ENCODE data around the gene ZNF653. TPM values are rescaled to one million over a fixed set of nuclear protein-coding genes. Genes with fewer than 3 reads are reported as not detected.

Gene ZNF653
- polyA plus RNA-seq, 2 of the 4 experiments (the other 2 are of a cell fraction): 2.9 to 4.2 TPM

DNA sequence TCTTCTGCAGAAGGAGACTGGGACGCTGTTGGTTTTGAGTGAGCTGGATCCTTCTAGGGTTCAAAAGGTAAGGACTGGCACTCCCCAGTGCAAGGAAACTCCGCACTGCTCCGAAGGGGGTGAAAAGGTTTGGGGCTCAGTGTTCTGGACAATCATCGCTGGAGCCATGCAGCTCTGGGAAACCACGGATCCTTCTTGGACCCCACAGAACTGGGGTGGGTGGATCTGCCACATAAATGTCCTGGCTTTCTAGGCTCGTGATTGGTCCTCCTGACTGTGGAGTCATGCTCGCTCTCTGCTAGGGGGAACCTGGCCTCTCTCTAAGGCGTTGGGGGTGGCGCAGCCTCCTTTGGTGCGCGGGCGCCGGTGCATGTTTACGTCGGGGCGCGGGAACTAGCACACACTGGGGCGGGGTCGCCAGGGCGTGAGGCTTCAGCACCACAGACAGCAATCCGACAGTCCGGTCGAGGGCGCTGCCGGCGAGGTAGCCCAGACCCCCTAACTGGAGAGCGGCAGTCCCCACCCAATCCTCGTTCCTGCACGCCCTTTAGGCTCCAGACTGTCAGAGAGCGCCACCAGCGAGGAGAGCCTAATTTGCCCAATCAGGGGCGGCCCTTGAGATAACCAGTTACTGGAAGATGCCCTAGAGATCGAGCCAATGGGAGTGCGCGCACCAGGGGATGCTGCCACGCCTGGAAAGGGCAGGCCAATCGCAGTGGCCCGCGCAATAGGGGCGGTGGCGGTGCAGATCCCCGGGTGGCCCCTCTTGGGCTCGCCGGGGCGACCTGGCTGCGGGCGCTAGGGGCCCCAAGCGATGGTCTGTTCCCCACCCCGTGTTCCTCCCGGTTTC, 23.9 kb downstream of the ZNF653 start:
- 0 out of 3 replicates have a peak, but pooled peaks cover 3% of the 10 kb centered on the region for H3K4me1 ChIP-seq
- TF ChIP-seq CHD4 (IDR thresholded peaks at IDR 0.05; ENCODE audit: borderline replicate concordance) (no peak), NPAS2 (CRISPR knock-in tag; IDR thresholded peaks at IDR 0.05; ENCODE audit: borderline replicate concordance) (no peak), HOXB13 (CRISPR knock-in tag; IDR thresholded peaks at IDR 0.05; ENCODE audit: low read depth) (no peak), ESRRA (IDR thresholded peaks at IDR 0.05; ENCODE audit: borderline replicate concordance, low read length) (no peak), ZFP36 (IDR thresholded peaks at IDR 0.05; ENCODE audit: borderline replicate concordance, partially characterized antibody) (no peak), JUNB (IDR thresholded peaks at IDR 0.05) (no peak), CHD2 (IDR thresholded peaks at IDR 0.05; ENCODE audit: low read length, partially characterized antibody) (no peak), HEYL (CRISPR knock-in tag; IDR thresholded peaks at IDR 0.05) (no peak), CEBPB (IDR thresholded peaks at IDR 0.05) (no peak), POLR2AphosphoS2 (conservative IDR thresholded peaks at IDR 0.05; ENCODE audit: low read length) (no peak), FOSB (CRISPR knock-in tag; IDR thresholded peaks at IDR 0.05) (no peak), HDAC2 (IDR thresholded peaks at IDR 0.05) (no peak), TP53 (CRISPR knock-in tag; IDR thresholded peaks at IDR 0.05) (no peak)
- TF ChIP-seq, protein P1, sequence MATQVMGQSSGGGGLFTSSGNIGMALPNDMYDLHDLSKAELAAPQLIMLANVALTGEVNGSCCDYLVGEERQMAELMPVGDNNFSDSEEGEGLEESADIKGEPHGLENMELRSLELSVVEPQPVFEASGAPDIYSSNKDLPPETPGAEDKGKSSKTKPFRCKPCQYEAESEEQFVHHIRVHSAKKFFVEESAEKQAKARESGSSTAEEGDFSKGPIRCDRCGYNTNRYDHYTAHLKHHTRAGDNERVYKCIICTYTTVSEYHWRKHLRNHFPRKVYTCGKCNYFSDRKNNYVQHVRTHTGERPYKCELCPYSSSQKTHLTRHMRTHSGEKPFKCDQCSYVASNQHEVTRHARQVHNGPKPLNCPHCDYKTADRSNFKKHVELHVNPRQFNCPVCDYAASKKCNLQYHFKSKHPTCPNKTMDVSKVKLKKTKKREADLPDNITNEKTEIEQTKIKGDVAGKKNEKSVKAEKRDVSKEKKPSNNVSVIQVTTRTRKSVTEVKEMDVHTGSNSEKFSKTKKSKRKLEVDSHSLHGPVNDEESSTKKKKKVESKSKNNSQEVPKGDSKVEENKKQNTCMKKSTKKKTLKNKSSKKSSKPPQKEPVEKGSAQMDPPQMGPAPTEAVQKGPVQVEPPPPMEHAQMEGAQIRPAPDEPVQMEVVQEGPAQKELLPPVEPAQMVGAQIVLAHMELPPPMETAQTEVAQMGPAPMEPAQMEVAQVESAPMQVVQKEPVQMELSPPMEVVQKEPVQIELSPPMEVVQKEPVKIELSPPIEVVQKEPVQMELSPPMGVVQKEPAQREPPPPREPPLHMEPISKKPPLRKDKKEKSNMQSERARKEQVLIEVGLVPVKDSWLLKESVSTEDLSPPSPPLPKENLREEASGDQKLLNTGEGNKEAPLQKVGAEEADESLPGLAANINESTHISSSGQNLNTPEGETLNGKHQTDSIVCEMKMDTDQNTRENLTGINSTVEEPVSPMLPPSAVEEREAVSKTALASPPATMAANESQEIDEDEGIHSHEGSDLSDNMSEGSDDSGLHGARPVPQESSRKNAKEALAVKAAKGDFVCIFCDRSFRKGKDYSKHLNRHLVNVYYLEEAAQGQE (IDR thresholded peaks at IDR 0.05): peak; percentile 80
- TF ChIP-seq, protein P2, sequence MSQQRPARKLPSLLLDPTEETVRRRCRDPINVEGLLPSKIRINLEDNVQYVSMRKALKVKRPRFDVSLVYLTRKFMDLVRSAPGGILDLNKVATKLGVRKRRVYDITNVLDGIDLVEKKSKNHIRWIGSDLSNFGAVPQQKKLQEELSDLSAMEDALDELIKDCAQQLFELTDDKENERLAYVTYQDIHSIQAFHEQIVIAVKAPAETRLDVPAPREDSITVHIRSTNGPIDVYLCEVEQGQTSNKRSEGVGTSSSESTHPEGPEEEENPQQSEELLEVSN (IDR thresholded peaks at IDR 0.05; ENCODE audit: borderline replicate concordance, low read depth): 0 out of 2 replicates have a peak, but pooled peaks have one; percentile 63
- TF ChIP-seq, protein P3, sequence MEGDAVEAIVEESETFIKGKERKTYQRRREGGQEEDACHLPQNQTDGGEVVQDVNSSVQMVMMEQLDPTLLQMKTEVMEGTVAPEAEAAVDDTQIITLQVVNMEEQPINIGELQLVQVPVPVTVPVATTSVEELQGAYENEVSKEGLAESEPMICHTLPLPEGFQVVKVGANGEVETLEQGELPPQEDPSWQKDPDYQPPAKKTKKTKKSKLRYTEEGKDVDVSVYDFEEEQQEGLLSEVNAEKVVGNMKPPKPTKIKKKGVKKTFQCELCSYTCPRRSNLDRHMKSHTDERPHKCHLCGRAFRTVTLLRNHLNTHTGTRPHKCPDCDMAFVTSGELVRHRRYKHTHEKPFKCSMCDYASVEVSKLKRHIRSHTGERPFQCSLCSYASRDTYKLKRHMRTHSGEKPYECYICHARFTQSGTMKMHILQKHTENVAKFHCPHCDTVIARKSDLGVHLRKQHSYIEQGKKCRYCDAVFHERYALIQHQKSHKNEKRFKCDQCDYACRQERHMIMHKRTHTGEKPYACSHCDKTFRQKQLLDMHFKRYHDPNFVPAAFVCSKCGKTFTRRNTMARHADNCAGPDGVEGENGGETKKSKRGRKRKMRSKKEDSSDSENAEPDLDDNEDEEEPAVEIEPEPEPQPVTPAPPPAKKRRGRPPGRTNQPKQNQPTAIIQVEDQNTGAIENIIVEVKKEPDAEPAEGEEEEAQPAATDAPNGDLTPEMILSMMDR (IDR thresholded peaks at IDR 0.05): no peak
- ATAC-seq (peak; percentile 83 to 93), FAIRE-seq (no peak), DNase-seq (ENCODE audit: low read depth in 1 of 2, low spot score in 1 of 2) (peak; percentile 76 to 90)
- H3K27ac ChIP-seq: peak overlapping the region; percentile 81 to 91
- POLR2A ChIA-PET: interaction anchor here (1.0 to 1.6 kb wide), 4 partner anchors 99 to 141 kb away, joined by 3 to 10 read pairs (median 6); partner anchors contain the start of gene SWSAP1
- peak overlapping the region; percentile 97 for H3K4me2 ChIP-seq
- H3K9me3 ChIP-seq: no peaks in the 10 kb centered on the region
- peak overlapping the region; percentile 64 for H3K4me3 ChIP-seq
- WGBS (ENCODE audit: missing lambda C conversion rate): 47% methylated on average over 5 of the region's 50 CpGs
- CTCF ChIA-PET: interaction anchor here (0.5 to 3.6 kb wide), 62 partner anchors 9 to 448 kb away, joined by 3 to 50 read pairs (median 4); partner anchors contain the start of genes EPOR, ODAD3, SWSAP1 and TSPAN16
